Heart left ventricle (tissue), 16 donors: Measurements from ENCODE around the gene ITPR2. TPM values are rescaled to one million over a fixed set of nuclear protein-coding genes. Genes with fewer than 3 reads are reported as not detected.

Experiments
- ATAC-seq, 4 donors: fragments of 200-7000 bp; cut with Tn5 transposase; one replicate each; pipeline ENCODE4 v1.9.1; 2020 to 2022; ENCODE audit warnings: moderate library complexity in 4 of 4, mild to moderate bottlenecking in 3 of 4, moderate number of reproducible peaks in 1 of 4
- DNase-seq, 5 donors: peaks; one replicate each; pipeline ENCODE4 v3.0.0-alpha.2; 2020
- H3K27ac ChIP-seq, 12 donors: fragments of 200-600 bp; sonication (generic) in 4 of 12; one replicate each; pipeline versions ENCODE4 v1.5.0 to v1.8.0; 2016 to 2022; ENCODE audit warnings: mild to moderate bottlenecking in 2 of 12
- H3K27me3 ChIP-seq, 9 donors: fragments of 200-600 bp; sonication (generic) in 2 of 9; one replicate each; pipeline versions ENCODE4 v1.5.1 to v1.8.0; 2016 to 2022; ENCODE audit warnings: mild to moderate bottlenecking in 3 of 9
- H3K36me3 ChIP-seq, 9 donors: fragments of 200-600 bp; sonication (generic) in 2 of 9; one replicate each; pipeline versions ENCODE4 v1.5.0 to v1.8.0; 2018 to 2022; ENCODE audit warnings: mild to moderate bottlenecking in 2 of 9
- H3K4me1 ChIP-seq, 12 donors: fragments of 200-600 bp; sonication (generic) in 4 of 12; one replicate each; pipeline versions ENCODE4 v1.5.0 to v1.8.0; 2016 to 2022; ENCODE audit warnings: mild to moderate bottlenecking in 3 of 12
- H3K4me3 ChIP-seq, 12 donors: fragments of 200-600 bp; sonication (generic) in 4 of 12; one replicate each; pipeline versions ENCODE4 v1.5.0 to v1.8.0; 2017 to 2022; ENCODE audit warnings: mild to moderate bottlenecking in 9 of 12, moderate library complexity in 4 of 12
- H3K9me3 ChIP-seq, 12 donors: fragments of 200-600 bp; sonication (generic) in 4 of 12; one replicate each; pipeline versions ENCODE4 v1.5.0 to v1.8.0; 2016 to 2022; ENCODE audit warnings: mild to moderate bottlenecking in 1 of 12
- CTCF ChIP-seq, 12 donors: fragments of 200-600 bp; sonication (generic) in 4 of 12; IDR thresholded peaks; one replicate each; pipeline versions ENCODE4 v1.5.0 to v1.8.0; 2018 to 2022; ENCODE audit warnings: antibody characterized with exemption in 12 of 12, mild to moderate bottlenecking in 5 of 12
- POLR2A ChIP-seq, 2 donors: fragments of 450-650 bp; IDR thresholded peaks; one replicate each; pipeline ENCODE4 v1.6.1; 2017; ENCODE audit warnings: antibody characterized with exemption in 2 of 2, mild to moderate bottlenecking in 2 of 2, moderate library complexity in 2 of 2
- WGBS, 4 donors: extraction: QIAGEN DNeasy Blood & Tissue Kit in 2 of 4; methylation state at CpG; one replicate each; pipeline versions ENCODE4 v1.1.5 to v1.1.7; 2013 to 2018; 5-methylcytosine and 5-hydroxymethylcytosine counted together
- intact Hi-C, 10 donors: fragments of 100-400 bp; cut with DNase I; formaldehyde crosslinking; loops; one replicate each; pipeline versions ENCODE4 v1.11.1 to v1.14.2; 2022
- polyA plus RNA-seq, 2 donors: library from polyadenylated mRNA; stranded (reverse); fragments of 200-250 nt; gene quantifications; one replicate each; pipeline ENCODE4 v1.2.3, GENCODE V29; 2013
- total RNA-seq, 9 donors: library from RNA; depleted of rRNA in 2 of 9; stranded (reverse); fragments of >200 nt in 2 of 9; fragmentation: NEBNext Ultra II Directional in 3 of 9; extraction: Animal tissue kit (Norgen Biotek cat#: 25700) in 3 of 9; gene quantifications; one replicate each; pipeline versions ENCODE4 v1.1.0 to v1.2.4, GENCODE V29; 2016 to 2023
- donor health status: ischemic (EF 13 %, LVEDD 7.1; RV severe dilation, severe dysfunction).
- donor health status: healthy with polysubstance abuse.
- donor health status: DM: no; HTN: yes; CAD: no.
- donor health status: DM: no; HTN: no; CAD: no.
- donor health status: ischemic (EF 25% LVEDD 6.9; RV normal size, moderate dysfunction).
- donor health status: ischemic (EF 25% LVEDD 5.7; RV mildly dilated, moderate dysfunction).
- donor health status: healthy.
- donor health status: DM: yes; HTN: yes; CAD: no.
- donor health status: ischemic (EF 35%, LVEDD 5.7; RV mildly dilated, moderate dysfunction).
- donor health status: nonischemic (EF 11% LVEDD 7.7; RV severe dilation, severe dysfunction).
- donor health status: DM: yes; HTN: yes; CAD: no.
- donor health status: PGD.
- donor health status: ischemic (EF 29% LVEDD 5.4; RV normal size, mild dysfunction).
- donor health status: nonischemic (EF 23%, LVEDD 6.1; RV moderate dilation, normal function).

The ITPR2 gene
- total and polyA plus RNA-seq, 11 donors: 3.4 to 45.6 (median 11.8) TPM

- DNase-seq (no peak), ATAC-seq (no peak)
- Histone ChIP-seq H3K27me3 (no peaks in the 10 kb centered on the region), H3K9me3 (no peaks in the 10 kb centered on the region), H3K4me1 (peaks cover 0 to 31% (median 16%) of the 10 kb centered on the region in 12 donors), H3K36me3 (peaks cover 0 to 14% (median 0%) of the 10 kb centered on the region in 9 donors), H3K4me3 (no peak overlapping the region), H3K27ac (no peak overlapping the region)
- intact Hi-C loops: loop anchor here in 3 of 10 donors (5.0 to 10.0 kb wide), 2 partner anchors 111 to 113 kb away; partner anchors contain the start of gene ITPR2 (in 3 of the 3)
- no peak for TF ChIP-seq CTCF (IDR thresholded peaks at IDR 0.05)
- TF ChIP-seq POLR2A (IDR thresholded peaks at IDR 0.05): no peak
- WGBS, 4 donors: 53 to 60% (median 58%) methylated on average over 2 of the region's 2 CpGs
Observed at GRCh38 chr12:26721800-26722199, 111.2 kb downstream of the ITPR2 start.

GRCh38 chr12:26719852-26720251 is 113.1 kb downstream of the ITPR2 start:
- intact Hi-C loops: loop anchor here in 3 of 10 donors (5.0 to 10.0 kb wide), 2 partner anchors 112 to 115 kb away; partner anchors contain the start of gene ITPR2 (in 3 of the 3)
- 93 to 100% (median 96%) methylated on average over 1 of the region's 1 CpG for WGBS, 4 donors
- TF ChIP-seq CTCF (IDR thresholded peaks at IDR 0.05) (no peak), POLR2A (IDR thresholded peaks at IDR 0.05) (no peak)

GRCh38 chr12:26717757-26718156 is 115.2 kb downstream of the ITPR2 start:
- DNase-seq (no peak), ATAC-seq (no peak)
- Histone ChIP-seq H3K4me3 (no peak overlapping the region), H3K36me3 (peaks cover 0 to 47% (median 16%) of the 10 kb centered on the region in 9 donors), H3K27ac (no peak overlapping the region), H3K4me1 (peaks cover 0 to 6% (median 0%) of the 10 kb centered on the region in 12 donors), H3K27me3 (no peaks in the 10 kb centered on the region), H3K9me3 (no peaks in the 10 kb centered on the region)
- TF ChIP-seq CTCF (IDR thresholded peaks at IDR 0.05): no peak
- TF ChIP-seq POLR2A (IDR thresholded peaks at IDR 0.05): no peak
- WGBS, 4 donors: 94 to 97% (median 95%) methylated on average over 2 of the region's 2 CpGs
- intact Hi-C loops: no loop called here

More at GRCh38 chr12:26719852-26720251, 113.1 kb downstream of the ITPR2 start:
- Histone ChIP-seq H3K36me3 (peaks cover 0 to 26% (median 11%) of the 10 kb centered on the region in 9 donors), H3K27ac (no peak overlapping the region), H3K27me3 (no peaks in the 10 kb centered on the region), H3K4me3 (no peak overlapping the region), H3K9me3 (no peaks in the 10 kb centered on the region), H3K4me1 (peaks cover 0 to 24% (median 12%) of the 10 kb centered on the region in 12 donors)
- ATAC-seq: no peak
- no peak for DNase-seq

GRCh38 chr12:26715232-26715631 is 117.8 kb downstream of the ITPR2 start:
- WGBS, 4 donors: 84 to 96% (median 93%) methylated on average over 5 of the region's 5 CpGs
- Histone ChIP-seq H3K36me3 (peaks cover 0 to 59% (median 24%) of the 10 kb centered on the region in 9 donors), H3K9me3 (no peaks in the 10 kb centered on the region), H3K27me3 (no peaks in the 10 kb centered on the region), H3K4me3 (no peak overlapping the region), H3K27ac (no peak overlapping the region), H3K4me1 (peaks cover 0 to 4% (median 0%) of the 10 kb centered on the region in 12 donors)
- DNase-seq (no peak), ATAC-seq (no peak)
- no peak for TF ChIP-seq POLR2A (IDR thresholded peaks at IDR 0.05)
- TF ChIP-seq CTCF (IDR thresholded peaks at IDR 0.05): no peak
- intact Hi-C loops: no loop called here
